ENCODE results near the gene NPL.

NPL gene

DNA sequence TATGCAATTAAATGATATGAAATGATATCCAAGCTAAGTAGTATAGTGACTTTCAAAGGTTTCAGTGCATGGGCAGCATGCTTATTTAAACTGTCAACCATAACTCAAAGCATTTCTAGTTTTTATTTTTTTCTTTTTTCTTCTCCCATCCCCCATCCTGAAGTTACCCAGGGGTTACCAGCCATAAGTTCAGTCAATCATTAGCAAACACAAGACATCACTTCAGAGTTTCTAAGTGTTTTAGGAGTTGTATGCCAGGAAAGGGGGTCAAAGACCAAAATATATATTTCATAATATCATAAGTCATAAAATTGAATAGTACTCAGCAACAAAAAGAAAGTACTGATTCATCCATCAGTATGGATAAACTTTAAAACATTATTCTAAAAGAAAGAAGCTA is 78.3 kb downstream of the NPL start:
- no peak for DNase-seq (ENCODE audit: low spot score)

DNA sequence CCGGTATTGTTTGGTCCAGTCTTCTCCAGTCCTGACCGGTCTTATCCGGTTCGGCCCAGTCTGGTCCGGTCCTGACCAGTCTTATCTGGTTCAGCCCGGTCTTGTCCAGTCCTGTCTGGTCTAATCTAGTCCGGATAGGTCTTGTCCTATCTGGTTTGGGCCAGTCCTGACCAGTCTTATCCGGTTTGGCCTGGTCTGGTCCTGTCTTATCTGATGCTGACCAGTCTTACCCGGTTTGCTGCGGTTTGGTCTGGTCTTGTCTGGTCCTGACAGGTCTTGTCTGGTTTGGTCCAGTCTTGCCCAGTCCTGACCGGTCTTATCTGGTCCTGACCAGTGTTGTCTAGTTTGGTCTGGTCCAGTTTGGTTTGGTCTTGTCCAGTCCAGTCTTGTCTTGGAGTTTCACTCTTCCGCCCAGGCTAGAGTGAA is 79.7 kb downstream of the NPL start:
- DNase-seq (ENCODE audit: low spot score), result no peak

DNA sequence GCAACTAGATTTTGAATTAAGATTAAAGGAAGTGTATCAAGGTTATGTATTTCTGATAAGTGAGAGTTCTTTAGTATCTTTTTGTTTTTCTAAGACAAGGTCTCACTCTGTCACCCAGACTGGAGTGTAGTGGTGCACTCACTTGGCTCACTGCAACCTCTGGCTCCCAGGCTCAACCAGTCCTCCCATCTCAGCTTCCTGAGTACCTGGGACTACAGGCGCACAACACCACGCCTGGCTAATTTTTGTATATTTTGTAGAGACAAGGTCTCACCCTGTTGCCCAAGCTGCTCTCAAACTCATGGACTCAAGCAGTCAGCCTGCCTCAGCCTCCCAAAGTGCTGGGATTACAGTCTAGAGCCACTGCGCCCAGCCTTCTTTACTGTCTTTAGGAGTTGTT is 83.3 kb downstream of the NPL start:
- no peak for DNase-seq (ENCODE audit: low spot score)

DNA sequence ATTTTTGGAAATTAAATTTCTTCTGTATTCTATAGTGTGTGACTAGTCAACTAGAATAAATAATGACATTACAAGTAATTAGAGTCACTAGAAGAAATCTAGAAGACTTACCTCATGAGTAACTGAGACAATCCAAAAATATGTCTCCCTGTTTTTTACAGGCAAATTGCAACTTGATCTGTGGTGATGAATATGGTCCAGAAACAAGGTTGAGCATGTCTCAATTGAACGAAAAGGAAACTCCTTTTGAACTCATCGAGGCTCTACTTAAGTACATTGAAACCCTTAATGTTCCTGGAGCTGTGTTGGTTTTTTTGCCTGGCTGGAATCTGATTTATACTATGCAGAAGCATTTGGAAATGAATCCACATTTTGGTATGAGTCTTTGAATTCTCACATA is 86.3 kb downstream of the NPL start:
- no peak for DNase-seq (ENCODE audit: low spot score)

DNA sequence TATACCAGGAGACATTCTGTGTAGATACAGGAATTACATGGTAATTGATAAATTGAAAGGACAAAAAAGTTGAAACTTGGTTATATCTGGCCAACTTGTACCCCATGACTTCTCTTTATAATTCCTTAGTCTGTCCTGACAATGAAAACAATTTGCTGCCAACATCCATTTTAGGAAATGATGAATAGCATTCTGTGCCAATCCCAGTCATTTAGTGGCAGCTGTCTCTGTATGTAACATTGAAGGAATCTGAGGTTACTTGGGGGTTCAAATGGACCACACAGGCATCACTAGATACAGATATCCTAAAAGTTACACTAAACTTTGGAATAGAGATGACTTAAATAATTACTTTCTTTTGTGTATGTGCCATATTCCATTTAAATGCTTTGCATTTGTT is 87.8 kb downstream of the NPL start:
- DNase-seq (ENCODE audit: low spot score), result no peak

DNA sequence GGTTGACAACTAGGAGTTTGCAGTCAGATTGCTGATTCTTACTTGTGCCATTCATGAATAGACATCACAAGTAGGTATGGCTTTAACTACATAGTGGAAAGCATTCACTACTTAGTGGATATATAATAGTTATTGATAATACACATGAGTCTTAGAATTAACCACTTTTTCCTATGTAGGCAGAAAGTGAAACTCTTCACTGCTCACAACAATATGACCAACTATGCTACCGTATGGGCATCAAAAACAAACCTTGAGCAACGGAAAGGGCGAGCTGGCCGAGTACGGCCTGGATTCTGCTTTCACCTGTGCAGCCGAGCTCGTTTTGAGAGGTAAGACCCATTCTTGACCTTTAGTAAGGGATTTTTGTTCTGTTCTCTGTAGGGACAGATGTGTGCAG is 88.3 kb downstream of the NPL start:
- DNase-seq (ENCODE audit: low spot score), result no peak
